ENCODE results near the gene PUS7. TPM values are rescaled to one million over a fixed set of nuclear protein-coding genes. Genes with fewer than 3 reads are reported as not detected.

The PUS7 gene
- 13.6 and 13.9 TPM in 2 replicates for total RNA-seq

GRCh38 chr7:105521717-105522463 lies at the start of gene PUS7:
TSS of gene PUS7 (minus strand) at chr7:105522271. CDS start at chr7:105508512, 13,759 bp downstream.

GRCh38 chr7:105531792-105532671 lies 10.0 kb upstream of the PUS7 start, which contains the start of gene RINT1:
TSS of gene RINT1 (plus strand) at chr7:105532201. CDS start at chr7:105532316, 115 bp downstream.

Other genes with a start within 250 kb of the PUS7 start
- 29.0 and 33.1 TPM in 2 replicates for gene SRPK2, start 133.3 kb downstream of the PUS7 start, total RNA-seq
- 12.5 and 16.3 TPM in 2 replicates for gene RINT1, start 9.9 kb upstream of the PUS7 start, total RNA-seq
- not detected in 2 replicates for gene EFCAB10, start 59.2 kb upstream of the PUS7 start, total RNA-seq